ENCODE measurements around the gene HIP1. TPM values are rescaled to one million over a fixed set of nuclear protein-coding genes. Genes with fewer than 3 reads are reported as not detected.

HIP1 gene
- polyA plus RNA-seq, 3 donors: 4.3 to 14.8 (median 5.3) TPM

GRCh38 chr7:75555736-75556135 lies 183.0 kb downstream of the HIP1 start:
- 97% methylated on average over 10 of the region's 13 CpGs for WGBS (ENCODE audit: insufficient coverage)
- no peak overlapping the region for H3K4me3 ChIP-seq (replicated peaks in 1 of 3; ENCODE audit: low read depth in 2 of 3, low read length in 3 of 3)
- no peak overlapping the region for H2AFZ ChIP-seq (ENCODE audit: insufficient read depth, low read depth, low read length, poor library complexity, severe bottlenecking)
- Mint-ChIP-seq H3K4me1 (no peaks in the 10 kb centered on the region), H3K27me3 (ENCODE audit: low read depth in 3 of 3) (peaks cover 0 to 2% (median 2%) of the 10 kb centered on the region in 3 donors), H3K36me3 (peaks cover 67 to 93% of the 10 kb centered on the region in 2 donors), H3K4me3 (no peak overlapping the region), H3K27ac (peak overlapping the region in 1 of 7 donors; percentile 6), H3K9me3 (no peaks in the 10 kb centered on the region)
- no peak for TF ChIP-seq CTCF (IDR thresholded peaks at IDR 0.05)
- H3K36me3 ChIP-seq (replicated peaks in 1 of 2; ENCODE audit: control insufficient read depth in 1 of 2, insufficient read depth in 2 of 2, low read length in 2 of 2): peaks cover 58 to 95% of the 10 kb centered on the region in 2 donors
- no peak overlapping the region for H3K27ac ChIP-seq (ENCODE audit: low read depth in 1 of 2, low read length in 2 of 2)
- DNase-seq: no peak
- no peaks in the 10 kb centered on the region for H3K4me1 ChIP-seq (ENCODE audit: control insufficient read depth in 1 of 2, insufficient read depth in 2 of 2, low read length in 2 of 2)
- intact Hi-C loops (cut with micrococcal nuclease): no loop called here
- H3K4me2 ChIP-seq (replicated peaks; ENCODE audit: extremely low read depth, low read length, poor library complexity, severe bottlenecking): no peak overlapping the region
- no peaks in the 10 kb centered on the region for H3K79me2 ChIP-seq (ENCODE audit: insufficient read depth, low read length)
- no peak overlapping the region for H3K9ac ChIP-seq (ENCODE audit: insufficient read depth, low read length, poor library complexity, severe bottlenecking)
- no peaks in the 10 kb centered on the region for H3K27me3 ChIP-seq (ENCODE audit: control insufficient read depth in 2 of 2, insufficient read depth in 2 of 2, low read length in 2 of 2)
- no peaks in the 10 kb centered on the region for H4K20me1 ChIP-seq (ENCODE audit: insufficient read depth, low read length)
- H3K9me3 ChIP-seq (replicated peaks in 1 of 2; ENCODE audit: control insufficient read depth in 1 of 2, insufficient read depth in 1 of 2, low read length in 2 of 2): no peaks in the 10 kb centered on the region

GRCh38 chr7:75546237-75547015 lies 192.3 kb downstream of the HIP1 start:
- Histone ChIP-seq H3K4me2 (replicated peaks; ENCODE audit: extremely low read depth, low read length, poor library complexity, severe bottlenecking) (no peak overlapping the region), H3K4me3 (replicated peaks in 1 of 3; ENCODE audit: low read depth in 2 of 3, low read length in 3 of 3) (no peak overlapping the region), H2AFZ (ENCODE audit: insufficient read depth, low read depth, low read length, poor library complexity, severe bottlenecking) (no peak overlapping the region), H3K79me2 (ENCODE audit: insufficient read depth, low read length) (no peaks in the 10 kb centered on the region), H3K4me1 (ENCODE audit: control insufficient read depth in 1 of 2, insufficient read depth in 2 of 2, low read length in 2 of 2) (no peaks in the 10 kb centered on the region), H3K9ac (ENCODE audit: insufficient read depth, low read length, poor library complexity, severe bottlenecking) (no peak overlapping the region), H3K27ac (ENCODE audit: low read depth in 1 of 2, low read length in 2 of 2) (no peak overlapping the region), H3K36me3 (replicated peaks in 1 of 2; ENCODE audit: control insufficient read depth in 1 of 2, insufficient read depth in 2 of 2, low read length in 2 of 2) (peaks cover 38 to 96% of the 10 kb centered on the region in 2 donors), H3K27me3 (ENCODE audit: control insufficient read depth in 2 of 2, insufficient read depth in 2 of 2, low read length in 2 of 2) (no peaks in the 10 kb centered on the region), H3K9me3 (replicated peaks in 1 of 2; ENCODE audit: control insufficient read depth in 1 of 2, insufficient read depth in 1 of 2, low read length in 2 of 2) (no peaks in the 10 kb centered on the region), H4K20me1 (ENCODE audit: insufficient read depth, low read length) (no peaks in the 10 kb centered on the region)
- Mint-ChIP-seq H3K27me3 (ENCODE audit: low read depth in 3 of 3) (peaks cover 0 to 1% (median 0%) of the 10 kb centered on the region in 3 donors), H3K4me3 (no peak overlapping the region), H3K9me3 (peaks cover 0 to 2% (median 0%) of the 10 kb centered on the region in 7 donors), H3K4me1 (no peaks in the 10 kb centered on the region), H3K27ac (peak overlapping the region in 4 of 7 donors; percentile 8 to 75 (median 48)), H3K36me3 (peaks cover 61 to 93% of the 10 kb centered on the region in 2 donors)
- intact Hi-C loops (cut with micrococcal nuclease): no loop called here
- TF ChIP-seq CTCF (IDR thresholded peaks at IDR 0.05): no peak
- no peak for DNase-seq
- 98% methylated on average over 8 of the region's 15 CpGs for WGBS (ENCODE audit: insufficient coverage)
